Measurements from ENCODE around the gene CSRNP3. TPM values are rescaled to one million over a fixed set of nuclear protein-coding genes. Genes with fewer than 3 reads are reported as not detected.

The CSRNP3 gene
- total RNA-seq, 1 donor = 2.6 TPM

- H3K4me3 ChIP-seq (ENCODE audit: low read depth, low read length) = no peak overlapping the region
- no peak for DNase-seq (ENCODE audit: low read depth)
- no peak for TF ChIP-seq CTCF (IDR thresholded peaks at IDR 0.05; ENCODE audit: insufficient read depth, low read depth, low read length)
Measured at GRCh38 chr2:165637396-165637795, 167.9 kb downstream of the CSRNP3 start.

- no peak overlapping the region for H3K4me3 ChIP-seq (ENCODE audit: low read depth, low read length)
- TF ChIP-seq CTCF (IDR thresholded peaks at IDR 0.05; ENCODE audit: insufficient read depth, low read depth, low read length) = no peak
- DNase-seq (ENCODE audit: low read depth) = no peak
Measured at GRCh38 chr2:165639504-165639903, 170.0 kb downstream of the CSRNP3 start.

GRCh38 chr2:165640247-165640929, 170.9 kb downstream of the CSRNP3 start:
- TF ChIP-seq CTCF (IDR thresholded peaks at IDR 0.05; ENCODE audit: insufficient read depth, low read depth, low read length) = no peak
- no peak for DNase-seq (ENCODE audit: low read depth)
- no peak overlapping the region for H3K4me3 ChIP-seq (ENCODE audit: low read depth, low read length)

- DNase-seq (ENCODE audit: low read depth) = peak; percentile 50
- TF ChIP-seq CTCF (IDR thresholded peaks at IDR 0.05; ENCODE audit: insufficient read depth, low read depth, low read length) = no peak
- no peak overlapping the region for H3K4me3 ChIP-seq (ENCODE audit: low read depth, low read length)
Measured at GRCh38 chr2:165645930-165646831, 176.7 kb downstream of the CSRNP3 start.

- no peak for DNase-seq (ENCODE audit: low read depth)
Measured at GRCh38 chr2:165647409-165647808, 177.9 kb downstream of the CSRNP3 start.

GRCh38 chr2:165648801-165649200, 179.3 kb downstream of the CSRNP3 start:
- no peak overlapping the region for H3K4me3 ChIP-seq (ENCODE audit: low read depth, low read length)
- no peak for TF ChIP-seq CTCF (IDR thresholded peaks at IDR 0.05; ENCODE audit: insufficient read depth, low read depth, low read length)
- no peak for DNase-seq (ENCODE audit: low read depth)

More at GRCh38 chr2:165647409-165647808, 177.9 kb downstream of the CSRNP3 start:
- no peak overlapping the region for H3K4me3 ChIP-seq (ENCODE audit: low read depth, low read length)
- no peak for TF ChIP-seq CTCF (IDR thresholded peaks at IDR 0.05; ENCODE audit: insufficient read depth, low read depth, low read length)
